Heart left ventricle (tissue), 16 donors: ENCODE results near the gene PCARE. TPM values are rescaled to one million over a fixed set of nuclear protein-coding genes. Genes with fewer than 3 reads are reported as not detected.

ENCODE experiments used
- ATAC-seq, 4 donors: fragments of 200-7000 bp; cut with Tn5 transposase; one replicate each; pipeline ENCODE4 v1.9.1; 2020 to 2022; ENCODE audit warnings: moderate library complexity in 4 of 4, mild to moderate bottlenecking in 3 of 4, moderate number of reproducible peaks in 1 of 4
- DNase-seq, 5 donors: peaks; one replicate each; pipeline ENCODE4 v3.0.0-alpha.2; 2020
- H3K27ac ChIP-seq, 12 donors: fragments of 200-600 bp; sonication (generic) in 4 of 12; one replicate each; pipeline versions ENCODE4 v1.5.0 to v1.8.0; 2016 to 2022; ENCODE audit warnings: mild to moderate bottlenecking in 2 of 12
- H3K27me3 ChIP-seq, 9 donors: fragments of 200-600 bp; sonication (generic) in 2 of 9; one replicate each; pipeline versions ENCODE4 v1.5.1 to v1.8.0; 2016 to 2022; ENCODE audit warnings: mild to moderate bottlenecking in 3 of 9
- H3K36me3 ChIP-seq, 9 donors: fragments of 200-600 bp; sonication (generic) in 2 of 9; one replicate each; pipeline versions ENCODE4 v1.5.0 to v1.8.0; 2018 to 2022; ENCODE audit warnings: mild to moderate bottlenecking in 2 of 9
- H3K4me1 ChIP-seq, 12 donors: fragments of 200-600 bp; sonication (generic) in 4 of 12; one replicate each; pipeline versions ENCODE4 v1.5.0 to v1.8.0; 2016 to 2022; ENCODE audit warnings: mild to moderate bottlenecking in 3 of 12
- H3K4me3 ChIP-seq, 12 donors: fragments of 200-600 bp; sonication (generic) in 4 of 12; one replicate each; pipeline versions ENCODE4 v1.5.0 to v1.8.0; 2017 to 2022; ENCODE audit warnings: mild to moderate bottlenecking in 9 of 12, moderate library complexity in 4 of 12
- H3K9me3 ChIP-seq, 12 donors: fragments of 200-600 bp; sonication (generic) in 4 of 12; one replicate each; pipeline versions ENCODE4 v1.5.0 to v1.8.0; 2016 to 2022; ENCODE audit warnings: mild to moderate bottlenecking in 1 of 12
- CTCF ChIP-seq, 12 donors: fragments of 200-600 bp; sonication (generic) in 4 of 12; IDR thresholded peaks; one replicate each; pipeline versions ENCODE4 v1.5.0 to v1.8.0; 2018 to 2022; ENCODE audit warnings: antibody characterized with exemption in 12 of 12, mild to moderate bottlenecking in 5 of 12
- POLR2A ChIP-seq, 2 donors: fragments of 450-650 bp; IDR thresholded peaks; one replicate each; pipeline ENCODE4 v1.6.1; 2017; ENCODE audit warnings: antibody characterized with exemption in 2 of 2, mild to moderate bottlenecking in 2 of 2, moderate library complexity in 2 of 2
- WGBS, 4 donors: extraction: QIAGEN DNeasy Blood & Tissue Kit in 2 of 4; methylation state at CpG; one replicate each; pipeline versions ENCODE4 v1.1.5 to v1.1.7; 2013 to 2018; 5-methylcytosine and 5-hydroxymethylcytosine counted together
- intact Hi-C, 10 donors: fragments of 100-400 bp; cut with DNase I; formaldehyde crosslinking; loops; one replicate each; pipeline versions ENCODE4 v1.11.1 to v1.14.2; 2022
- polyA plus RNA-seq, 2 donors: library from polyadenylated mRNA; stranded (reverse); fragments of 200-250 nt; gene quantifications; one replicate each; pipeline ENCODE4 v1.2.3, GENCODE V29; 2013
- total RNA-seq, 9 donors: library from RNA; depleted of rRNA in 2 of 9; stranded (reverse); fragments of >200 nt in 2 of 9; fragmentation: NEBNext Ultra II Directional in 3 of 9; extraction: Animal tissue kit (Norgen Biotek cat#: 25700) in 3 of 9; gene quantifications; one replicate each; pipeline versions ENCODE4 v1.1.0 to v1.2.4, GENCODE V29; 2016 to 2023
- donor health status: ischemic (EF 13 %, LVEDD 7.1; RV severe dilation, severe dysfunction).
- donor health status: healthy with polysubstance abuse.
- donor health status: DM: no; HTN: yes; CAD: no.
- donor health status: DM: no; HTN: no; CAD: no.
- donor health status: ischemic (EF 25% LVEDD 6.9; RV normal size, moderate dysfunction).
- donor health status: ischemic (EF 25% LVEDD 5.7; RV mildly dilated, moderate dysfunction).
- donor health status: healthy.
- donor health status: DM: yes; HTN: yes; CAD: no.
- donor health status: ischemic (EF 35%, LVEDD 5.7; RV mildly dilated, moderate dysfunction).
- donor health status: nonischemic (EF 11% LVEDD 7.7; RV severe dilation, severe dysfunction).
- donor health status: DM: yes; HTN: yes; CAD: no.
- donor health status: PGD.
- donor health status: ischemic (EF 29% LVEDD 5.4; RV normal size, mild dysfunction).
- donor health status: nonischemic (EF 23%, LVEDD 6.1; RV moderate dilation, normal function).

Gene PCARE
- total and polyA plus RNA-seq, 11 donors: 0.10 to 2.4 (median 0.87) TPM

GRCh38 chr2:29023188-29023587 is 51.1 kb downstream of the PCARE start:
- intact Hi-C loops: no loop called here
- ATAC-seq (no peak), DNase-seq (no peak)
- Histone ChIP-seq H3K27me3 (no peaks in the 10 kb centered on the region), H3K4me3 (no peak overlapping the region), H3K4me1 (peaks cover 0 to 3% (median 0%) of the 10 kb centered on the region in 12 donors), H3K36me3 (no peaks in the 10 kb centered on the region), H3K27ac (no peak overlapping the region), H3K9me3 (no peaks in the 10 kb centered on the region)
- TF ChIP-seq CTCF (IDR thresholded peaks at IDR 0.05): no peak
- TF ChIP-seq POLR2A (IDR thresholded peaks at IDR 0.05): no peak
- 90 to 100% (median 94%) methylated on average over 4 of the region's 4 CpGs for WGBS, 4 donors

- no peak for DNase-seq
- Histone ChIP-seq H3K27ac (no peak overlapping the region), H3K9me3 (no peaks in the 10 kb centered on the region), H3K4me3 (no peak overlapping the region), H3K36me3 (no peaks in the 10 kb centered on the region), H3K27me3 (no peaks in the 10 kb centered on the region), H3K4me1 (peaks cover 0 to 8% (median 0%) of the 10 kb centered on the region in 12 donors)
- no peak for ATAC-seq
- TF ChIP-seq POLR2A (IDR thresholded peaks at IDR 0.05) (no peak), CTCF (IDR thresholded peaks at IDR 0.05) (no peak)
- 62 to 73% (median 71%) methylated on average over 6 of the region's 6 CpGs for WGBS, 4 donors
- intact Hi-C loops: no loop called here
Measured at GRCh38 chr2:29022679-29023078, 51.6 kb downstream of the PCARE start.

- H3K4me1 ChIP-seq: peaks cover 0 to 14% (median 4%) of the 10 kb centered on the region in 12 donors
- DNase-seq (no peak), ATAC-seq (no peak)
- H3K4me3 ChIP-seq: no peak overlapping the region
- WGBS, 4 donors: 86 to 95% (median 91%) methylated on average over 7 to 11 of the region's 11 CpGs
- no peak overlapping the region for H3K27ac ChIP-seq
- H3K27me3 ChIP-seq: no peaks in the 10 kb centered on the region
- TF ChIP-seq POLR2A (IDR thresholded peaks at IDR 0.05) (no peak), CTCF (IDR thresholded peaks at IDR 0.05) (no peak)
- H3K36me3 ChIP-seq: no peaks in the 10 kb centered on the region
- H3K9me3 ChIP-seq: no peaks in the 10 kb centered on the region
- intact Hi-C loops: no loop called here
Measured at GRCh38 chr2:29021886-29022285, 52.4 kb downstream of the PCARE start.

GRCh38 chr2:29017716-29018435 is 56.4 kb downstream of the PCARE start:
- Histone ChIP-seq H3K4me1 (peaks cover 0 to 54% (median 37%) of the 10 kb centered on the region in 12 donors), H3K27me3 (no peaks in the 10 kb centered on the region), H3K9me3 (no peaks in the 10 kb centered on the region), H3K36me3 (no peaks in the 10 kb centered on the region), H3K4me3 (no peak overlapping the region), H3K27ac (peak overlapping the region in 4 of 12 donors; percentile 80 to 95 (median 90))
- ATAC-seq: no peak
- intact Hi-C loops: loop anchor here in 2 of 10 donors (5.0 to 10.0 kb wide), 2 partner anchors 97 to 99 kb away; partner anchors contain the start of gene CLIP4 (in 2 of the 2)
- DNase-seq: peak in 1 of 5 donors; percentile 19
- WGBS, 4 donors: 88 to 90% (median 88%) methylated on average over 14 to 19 of the region's 19 CpGs
- TF ChIP-seq POLR2A (IDR thresholded peaks at IDR 0.05): no peak
- no peak for TF ChIP-seq CTCF (IDR thresholded peaks at IDR 0.05)
